Astrocyte (in vitro differentiated cells and primary cell): ENCODE measurements around the gene SNCAIP. TPM values are rescaled to one million over a fixed set of nuclear protein-coding genes. Genes with fewer than 3 reads are reported as not detected.

Experiments used
- DNase-seq: peaks from one replicate; pipeline ENCODE4 v3.0.0-alpha.2; 2010; ENCODE audit warnings: low read depth
- FAIRE-seq: peaks from 2 replicates; lab custom pipeline; 2011; peaks lifted over from hg19 to GRCh38; lab: Jason Lieb, UNC
- H2AFZ ChIP-seq: 2 replicates; pipeline ENCODE4 v1.6.0; 2012; ENCODE audit warnings: low read depth, low read length, inconsistent platforms
- H3K27ac ChIP-seq: 2 replicates; pipeline ENCODE4 v1.5.1; 2011; ENCODE audit warnings: low read depth, low read length, inconsistent platforms
- H3K27me3 ChIP-seq: 2 replicates; pipeline ENCODE4 v1.6.0; 2011; ENCODE audit warnings: low read length, inconsistent platforms; ENCODE audit not compliant: insufficient read depth
- H3K36me3 ChIP-seq: 2 replicates; pipeline ENCODE4 v1.5.1; 2011; ENCODE audit warnings: low read length, inconsistent platforms; ENCODE audit not compliant: insufficient read depth
- H3K4me1 ChIP-seq: 2 replicates; pipeline ENCODE4 v1.5.1; 2011; ENCODE audit warnings: low read length, inconsistent platforms; ENCODE audit not compliant: insufficient read depth
- H3K4me2 ChIP-seq: 2 replicates; pipeline ENCODE4 v1.6.0; 2012; ENCODE audit warnings: low read length, inconsistent platforms
- H3K4me3 ChIP-seq: 2 replicates; pipeline ENCODE4 v1.5.1; 2011; ENCODE audit warnings: low read depth, mild to moderate bottlenecking, low read length, inconsistent platforms; ENCODE audit not compliant: insufficient read depth
- H3K79me2 ChIP-seq: 2 replicates; pipeline ENCODE4 v1.6.0; 2012; ENCODE audit warnings: mild to moderate bottlenecking, low read length, inconsistent platforms; ENCODE audit not compliant: insufficient read depth
- H3K9ac ChIP-seq: 2 replicates; pipeline ENCODE4 v1.6.0; 2012; ENCODE audit warnings: mild to moderate bottlenecking, low read length, inconsistent platforms
- H3K9me3 ChIP-seq: 2 replicates; pipeline ENCODE4 v1.5.1; 2012; ENCODE audit warnings: low read depth, mild to moderate bottlenecking, low read length, inconsistent platforms; ENCODE audit not compliant: insufficient read depth
- H4K20me1 ChIP-seq: 2 replicates; pipeline ENCODE4 v1.6.0; 2012; ENCODE audit warnings: low read length, inconsistent platforms; ENCODE audit not compliant: insufficient read depth
- H3K27ac Mint-ChIP-seq: one replicate; pipeline ENCODE4 v1.8.0; 2021; ENCODE audit warnings: mild to moderate bottlenecking, mixed read lengths; ENCODE audit not compliant: unreplicated experiment
- H3K27me3 Mint-ChIP-seq: one replicate; pipeline ENCODE4 v1.8.0; 2021; ENCODE audit warnings: low read depth, mixed read lengths; ENCODE audit not compliant: unreplicated experiment
- H3K36me3 Mint-ChIP-seq: one replicate; pipeline ENCODE4 v1.8.0; 2021; ENCODE audit warnings: low read depth, mixed read lengths; ENCODE audit not compliant: unreplicated experiment
- H3K4me1 Mint-ChIP-seq: one replicate; pipeline ENCODE4 v1.8.0; 2021; ENCODE audit warnings: low read depth, mixed read lengths; ENCODE audit not compliant: unreplicated experiment
- H3K4me3 Mint-ChIP-seq: one replicate; pipeline ENCODE4 v1.8.0; 2021; ENCODE audit warnings: mild to moderate bottlenecking, moderate library complexity, mixed read lengths; ENCODE audit not compliant: unreplicated experiment
- H3K9me3 Mint-ChIP-seq: one replicate; pipeline ENCODE4 v1.8.0; 2021; ENCODE audit warnings: mild to moderate bottlenecking, mixed read lengths; ENCODE audit not compliant: unreplicated experiment
- CTCF ChIP-seq: IDR thresholded peaks from 2 replicates; pipeline ENCODE4 v1.5.1; 2011; ENCODE audit warnings: low read depth, mild to moderate bottlenecking, inconsistent platforms, low read length, moderate library complexity; ENCODE audit not compliant: insufficient read depth
- EZH2 ChIP-seq: IDR thresholded peaks from 2 replicates; pipeline ENCODE4 v1.6.1; 2012; ENCODE audit warnings: mild to moderate bottlenecking, low read length, inconsistent platforms; ENCODE audit not compliant: insufficient read depth
- total RNA-seq: library from RNA; stranded (reverse); gene quantifications from 2 replicates; pipeline ENCODE4 v1.2.1, GENCODE V29; 2021

Gene SNCAIP
- total RNA-seq, 1 donor from 2014 or later = 1.7 TPM

GRCh38 chr5:122283592-122283991 lies 28.4 kb upstream of the SNCAIP start:
- DNase-seq (no peak), FAIRE-seq (no peak)
- Histone ChIP-seq H3K79me2 (no peaks in the 10 kb centered on the region), H3K4me1 (no peaks in the 10 kb centered on the region), H3K9ac (no peak overlapping the region), H3K36me3 (no peaks in the 10 kb centered on the region), H3K4me3 (no peak overlapping the region), H2AFZ (no peak overlapping the region), H3K9me3 (no peaks in the 10 kb centered on the region), H3K27ac (no peak overlapping the region), H3K4me2 (no peak overlapping the region), H3K27me3 (no peaks in the 10 kb centered on the region), H4K20me1 (no peaks in the 10 kb centered on the region)
- Mint-ChIP-seq H3K27me3 (no peaks in the 10 kb centered on the region), H3K9me3 (peaks cover 8% of the 10 kb centered on the region), H3K4me1 (peaks cover 4% of the 10 kb centered on the region), H3K4me3 (no peak overlapping the region), H3K27ac (no peak overlapping the region), H3K36me3 (no peaks in the 10 kb centered on the region)
- no peak for TF ChIP-seq EZH2
- no peak for TF ChIP-seq CTCF

GRCh38 chr5:122286541-122286940 lies 25.5 kb upstream of the SNCAIP start:
- Mint-ChIP-seq H3K9me3 (peaks cover 8% of the 10 kb centered on the region), H3K27me3 (no peaks in the 10 kb centered on the region), H3K36me3 (no peaks in the 10 kb centered on the region), H3K4me3 (no peak overlapping the region), H3K27ac (peak overlapping the region; percentile 60), H3K4me1 (peaks cover 10% of the 10 kb centered on the region)
- Histone ChIP-seq H3K27me3 (no peaks in the 10 kb centered on the region), H3K9ac (no peak overlapping the region), H3K9me3 (no peaks in the 10 kb centered on the region), H3K27ac (no peak overlapping the region), H2AFZ (no peak overlapping the region), H4K20me1 (no peaks in the 10 kb centered on the region), H3K4me2 (no peak overlapping the region), H3K4me1 (no peaks in the 10 kb centered on the region), H3K4me3 (no peak overlapping the region), H3K79me2 (no peaks in the 10 kb centered on the region), H3K36me3 (no peaks in the 10 kb centered on the region)
- no peak for TF ChIP-seq CTCF
- TF ChIP-seq EZH2 = no peak
- DNase-seq = no peak
- no peak for FAIRE-seq

GRCh38 chr5:122287101-122287500 lies 24.9 kb upstream of the SNCAIP start:
- FAIRE-seq (no peak), DNase-seq (peak; percentile 11)
- Histone ChIP-seq H3K36me3 (no peaks in the 10 kb centered on the region), H3K4me1 (no peaks in the 10 kb centered on the region), H3K4me2 (no peak overlapping the region), H3K27me3 (no peaks in the 10 kb centered on the region), H3K9me3 (no peaks in the 10 kb centered on the region), H3K27ac (no peak overlapping the region), H4K20me1 (no peaks in the 10 kb centered on the region), H3K9ac (no peak overlapping the region), H3K79me2 (no peaks in the 10 kb centered on the region), H3K4me3 (no peak overlapping the region), H2AFZ (no peak overlapping the region)
- Mint-ChIP-seq H3K4me1 (peaks cover 16% of the 10 kb centered on the region), H3K4me3 (no peak overlapping the region), H3K27me3 (no peaks in the 10 kb centered on the region), H3K36me3 (no peaks in the 10 kb centered on the region), H3K9me3 (peaks cover 8% of the 10 kb centered on the region), H3K27ac (peak overlapping the region; percentile 60)
- no peak for TF ChIP-seq EZH2
- TF ChIP-seq CTCF = no peak
